GM12878 (cell line): Measurements from ENCODE around the gene LINC00632. TPM values are rescaled to one million over a fixed set of nuclear protein-coding genes. Genes with fewer than 3 reads are reported as not detected.

Experiments used
- ATAC-seq: fragments of 200-7000 bp; cut with Tn5 transposase; 3 replicates; pipeline ENCODE4 v1.9.1; 2020; ENCODE audit warnings: mild to moderate bottlenecking, moderate library complexity
- BruUV-seq: library from RNA; stranded (reverse); fragments of 400-500 nt; replicated peaks from 2 replicates; lab custom pipeline; 2021; lab: Mats Ljungman, UMichigan
- CTCF ChIA-PET: fragments of 300-600 bp; sonication (Branson Sonifier 250); formaldehyde crosslinking; extraction: SDS; loops from one replicate; lab custom pipeline; 2021; ENCODE audit warnings: inconsistent platforms; lab: Yijun Ruan, JAX
- POLR2A ChIA-PET: fragments of 350-600 bp; formaldehyde crosslinking; extraction: SDS; loops from one replicate; lab custom pipeline; 2021; ENCODE audit warnings: inconsistent platforms; lab: Charles Lee
- RAD21 ChIA-PET: fragments of 300-600 bp; sonication (Branson Sonifier 250); formaldehyde crosslinking; loops from one replicate; lab custom pipeline; 2023; ENCODE audit warnings: antibody characterized with exemption; ENCODE audit not compliant: unreplicated experiment; lab: Charles Lee
- SMC1A ChIA-PET: fragments of 300-600 bp; sonication (Branson Sonifier 250); formaldehyde crosslinking; loops from one replicate; lab custom pipeline; 2023; ENCODE audit not compliant: unreplicated experiment, uncharacterized antibody; lab: Charles Lee
- DNase-seq: peaks from one replicate; pipeline ENCODE4 v3.0.0-alpha.2; 2011; ENCODE audit warnings: low read depth, low spot score
- FAIRE-seq: peaks from 3 replicates; lab custom pipeline; 2011; peaks lifted over from hg19 to GRCh38; lab: Jason Lieb, UNC
- H2AFZ ChIP-seq: 2 replicates; pipeline ENCODE4 v1.6.0; 2011; ENCODE audit warnings: low read depth, low read length, control low read depth; ENCODE audit not compliant: control insufficient read depth
- H3K27ac ChIP-seq: 2 replicates; pipeline ENCODE4 v1.5.1; 2011; ENCODE audit warnings: control low read depth; ENCODE audit not compliant: control insufficient read depth, insufficient read depth
- H3K27me3 ChIP-seq, 2 experiments: replicated peaks in 1 of 2; 2 replicates each; pipeline versions ENCODE4 v1.6.0 to v1.6.1; 2011; ENCODE audit warnings: low read length in 1 of 2; ENCODE audit not compliant: control insufficient read depth in 2 of 2, insufficient read depth in 2 of 2
- H3K36me3 ChIP-seq, 2 experiments: 2 replicates each; pipeline ENCODE4 v1.5.1; 2011; ENCODE audit warnings: low read length in 1 of 2; ENCODE audit not compliant: control insufficient read depth in 2 of 2, insufficient read depth in 2 of 2
- H3K4me1 ChIP-seq: 2 replicates; pipeline ENCODE4 v1.6.1; 2011; ENCODE audit warnings: mild to moderate bottlenecking, low read length, moderate library complexity, mixed read lengths; ENCODE audit not compliant: control insufficient read depth, insufficient read depth
- H3K4me2 ChIP-seq: 2 replicates; pipeline ENCODE4 v1.6.0; 2011; ENCODE audit warnings: control low read depth; ENCODE audit not compliant: control insufficient read depth, insufficient read depth
- H3K4me3 ChIP-seq: fragments of 200-600 bp; sonication (generic); 2 replicates; pipeline ENCODE4 v1.5.1; 2016
- H3K79me2 ChIP-seq: 2 replicates; pipeline ENCODE4 v1.6.0; 2011; ENCODE audit warnings: low read length; ENCODE audit not compliant: control insufficient read depth, insufficient read depth
- H3K9ac ChIP-seq: 2 replicates; pipeline ENCODE4 v1.8.0; 2011; ENCODE audit warnings: low read length, control low read depth, mixed read lengths; ENCODE audit not compliant: control insufficient read depth, insufficient read depth
- H3K9me3 ChIP-seq: replicated peaks from 3 replicates; pipeline ENCODE4 v1.5.1; 2011; ENCODE audit warnings: mild to moderate bottlenecking, low read length; ENCODE audit not compliant: control insufficient read depth, insufficient read depth
- H4K20me1 ChIP-seq: 2 replicates; pipeline ENCODE4 v1.6.0; 2011; ENCODE audit not compliant: control insufficient read depth, insufficient read depth
- BCL11A ChIP-seq: IDR thresholded peaks from 2 replicates; pipeline ENCODE4 v1.6.1; 2011; ENCODE audit warnings: low read depth, low read length
- REST ChIP-seq: IDR thresholded peaks from 2 replicates; pipeline ENCODE4 v1.6.1; 2012; ENCODE audit warnings: mild to moderate bottlenecking, low read depth, low read length
- SMC3 ChIP-seq: IDR thresholded peaks from 2 replicates; pipeline ENCODE4 v1.6.1; 2011; ENCODE audit warnings: low read length, improper control_type of control experiment, borderline replicate concordance
- STAT3 ChIP-seq: IDR thresholded peaks from 2 replicates; pipeline ENCODE4 v1.6.1; 2011; ENCODE audit warnings: low read depth, low read length, improper control_type of control experiment
- ZNF274 ChIP-seq: IDR thresholded peaks from one replicate; pipeline ENCODE4 v1.8.0; 2011; ENCODE audit not compliant: insufficient read length, insufficient read depth
- ZNF687 ChIP-seq: fragments of 450-650 bp; IDR thresholded peaks from 2 replicates; pipeline ENCODE4 v1.6.1; 2017; ENCODE audit warnings: mild to moderate bottlenecking, moderate library complexity
- WGBS: methylation state at CpG from one replicate; pipeline ENCODE4 v1.1.6; 2016; ENCODE audit warnings: low lambda C conversion rate; ENCODE audit not compliant: insufficient replicate concordance, insufficient coverage; ENCODE audit errors: missing lambda C conversion rate; 5-methylcytosine and 5-hydroxymethylcytosine counted together
- in situ Hi-C: fragments of 300-500 bp; cut with MboI; formaldehyde crosslinking; loops from 9 replicates; pipeline ENCODE4 v1.14.3; 2018; ENCODE audit warnings: mixed read lengths
- intact Hi-C: fragments of 100-400 bp; cut with micrococcal nuclease; formaldehyde crosslinking; loops from one replicate; pipeline ENCODE4 v1.14.2; 2022; ENCODE audit not compliant: unreplicated experiment
- polyA plus RNA-seq, 11 experiments: library from polyadenylated mRNA; depleted of rRNA in 4 of 11; unstranded in 6 of 11; stranded (reverse) in 5 of 11; fragments of >200 nt; fragmentation: Nextera tagmentation in 4 of 11; fragmentation: Illumina TruSeq in 1 of 11; extraction: Ambion mirVana in 4 of 11; extraction: Trizol in 1 of 11; gene quantifications; 1 replicate in 1 of 11; 2 replicates in 10 of 11; pipeline versions ENCODE4 v1.2.1 to v1.2.3, GENCODE V29; 2011 to 2016; ENCODE audit warnings: inconsistent platforms in 2 of 11, missing spikeins in 2 of 11, low read depth in 1 of 11
- total RNA-seq, 4 experiments: library from RNA; depleted of rRNA in 3 of 4; stranded (reverse); fragments of >200 nt in 3 of 4; fragmentation: Illumina TruSeq in 1 of 4; extraction: Trizol in 1 of 4; gene quantifications; 2 replicates each; pipeline versions ENCODE4 v1.2.1 to v1.2.3, GENCODE V29; 2013 to 2021

LINC00632 gene
- total and polyA plus RNA-seq, 10 of the 15 experiments (the other 5 are each of a cell fraction or from before 2014, with no cell fraction given): 0.26 to 0.50 TPM; not detected in 8

GRCh38 chrX:140724736-140725135, 15.2 kb downstream of the LINC00632 start:
- no peak overlapping the region for H3K9ac ChIP-seq
- DNase-seq (no peak), ATAC-seq (no peak), FAIRE-seq (no peak)
- SMC1A ChIA-PET: no interaction called here
- no TSS peak for BruUV-seq
- CTCF ChIA-PET: no interaction called here
- H3K4me3 ChIP-seq: no peak overlapping the region
- no peak overlapping the region for H3K4me2 ChIP-seq
- H3K27me3 ChIP-seq: no peaks in the 10 kb centered on the region
- no peaks in the 10 kb centered on the region; the same call in 2 of the 3 replicates for H3K9me3 ChIP-seq
- intact Hi-C loops (no loop called here), in situ Hi-C loops (no loop called here)
- H3K27ac ChIP-seq: no peak overlapping the region
- no peaks in the 10 kb centered on the region for H3K36me3 ChIP-seq
- H2AFZ ChIP-seq: no peak overlapping the region
- H3K79me2 ChIP-seq: no peaks in the 10 kb centered on the region
- WGBS: 36% methylated on average over 3 of the region's 3 CpGs
- H3K4me1 ChIP-seq: no peaks in the 10 kb centered on the region
- H4K20me1 ChIP-seq: no peaks in the 10 kb centered on the region
- RAD21 ChIA-PET: no interaction called here
- no peak for TF ChIP-seq ZNF274
- TF ChIP-seq SMC3: no peak
- TF ChIP-seq BCL11A: no peak
- no peak for TF ChIP-seq STAT3
- no peak for TF ChIP-seq REST
- TF ChIP-seq ZNF687: no peak
- TF ChIP-seq, all 136 proteins: peak for 0
- POLR2A ChIA-PET: no interaction called here
